Middle frontal gyrus (tissue), 1 donor: ENCODE measurements around the gene NFKB1.

Experiments used
- DNase-seq: peaks from one replicate; pipeline ENCODE4 v3.0.0-alpha.2; 2015; ENCODE audit warnings: low spot score; ENCODE audit errors: extremely low spot score

NFKB1 gene

DNA sequence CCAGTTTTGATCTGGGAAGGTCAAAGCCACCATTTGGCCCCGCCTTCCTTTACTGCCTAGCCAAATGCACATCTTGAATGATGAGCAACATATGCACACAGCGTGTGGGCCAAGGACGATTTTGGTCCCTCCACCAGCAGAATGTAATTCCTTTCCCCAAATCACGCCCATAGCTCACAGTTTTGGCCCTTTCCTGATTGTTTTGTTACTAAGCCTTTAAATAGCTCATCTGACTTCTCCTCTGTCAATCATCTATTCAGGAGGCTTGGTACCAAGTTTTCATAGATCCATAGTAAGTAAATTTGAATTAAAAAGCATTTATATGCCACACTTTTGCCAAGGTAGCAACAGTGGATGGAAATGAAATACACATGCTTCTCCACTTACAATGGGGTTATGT, 123.3 kb downstream of the NFKB1 start:
- no peak for DNase-seq

DNA sequence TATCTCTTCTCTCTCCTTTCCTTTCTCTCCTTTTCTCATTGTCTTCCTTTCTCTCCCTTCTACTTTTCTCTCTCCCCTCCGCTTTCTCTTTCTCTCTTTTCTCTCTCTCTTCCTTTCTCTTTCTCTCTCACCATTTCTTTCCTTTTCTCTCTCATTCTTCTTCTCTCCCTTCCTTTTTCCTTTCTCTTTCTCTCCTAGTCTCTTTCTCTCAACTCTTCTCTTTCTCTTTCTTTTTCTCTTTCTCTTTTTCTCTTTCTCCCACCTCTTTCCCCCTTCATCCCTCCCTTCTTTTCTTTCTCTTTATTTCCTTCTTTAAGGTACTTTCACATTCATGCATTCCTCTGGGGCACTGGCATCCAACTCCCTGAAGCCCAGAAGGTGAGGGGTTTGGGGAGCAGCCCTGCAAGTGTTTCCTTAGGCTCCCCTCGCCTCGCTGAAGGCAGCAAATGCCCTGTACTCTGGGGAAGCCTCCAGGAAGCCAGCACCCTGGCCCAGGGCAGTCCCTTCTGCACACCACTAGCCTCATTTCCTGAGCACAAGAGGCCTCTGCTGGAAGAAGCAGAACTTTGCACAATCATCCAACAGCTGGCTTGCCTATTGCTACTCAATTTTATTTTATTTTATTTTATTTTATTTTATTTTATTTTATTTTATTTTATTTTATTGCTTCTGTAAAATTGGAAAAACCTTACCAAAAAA, 124.2 kb downstream of the NFKB1 start:
- no peak for DNase-seq

DNA sequence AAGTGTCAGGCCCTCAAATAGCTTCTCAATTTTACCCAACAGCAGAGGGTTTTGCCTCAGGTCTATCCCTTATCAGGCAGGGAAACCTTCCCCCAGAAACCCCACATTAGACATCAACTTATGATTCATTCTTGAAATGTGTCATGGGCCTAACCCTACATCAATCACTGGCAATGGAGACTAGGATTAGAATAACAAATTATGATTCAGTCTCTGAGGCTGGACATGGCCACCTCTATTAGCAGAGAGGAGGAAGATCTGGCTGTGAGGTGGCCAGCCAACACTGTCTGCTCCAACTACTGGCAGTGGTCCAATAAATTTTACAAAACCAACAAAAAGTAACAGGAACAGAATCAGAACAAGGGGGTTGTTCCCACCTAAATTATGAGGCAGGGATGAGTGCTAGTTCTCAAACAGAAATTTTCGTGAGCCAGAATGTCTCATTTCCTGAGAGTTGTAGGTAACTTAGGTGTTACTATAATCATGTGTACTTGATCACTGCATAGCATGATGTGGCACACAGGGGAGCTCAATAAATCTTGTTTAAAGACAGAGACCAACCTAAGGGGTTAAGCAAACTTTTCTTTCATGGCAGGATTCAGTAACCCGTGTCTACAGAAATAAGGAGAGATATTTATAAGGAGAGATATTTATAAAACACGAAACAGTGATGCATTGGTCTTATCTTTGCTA, 126.8 kb downstream of the NFKB1 start:
- DNase-seq, result no peak

DNA sequence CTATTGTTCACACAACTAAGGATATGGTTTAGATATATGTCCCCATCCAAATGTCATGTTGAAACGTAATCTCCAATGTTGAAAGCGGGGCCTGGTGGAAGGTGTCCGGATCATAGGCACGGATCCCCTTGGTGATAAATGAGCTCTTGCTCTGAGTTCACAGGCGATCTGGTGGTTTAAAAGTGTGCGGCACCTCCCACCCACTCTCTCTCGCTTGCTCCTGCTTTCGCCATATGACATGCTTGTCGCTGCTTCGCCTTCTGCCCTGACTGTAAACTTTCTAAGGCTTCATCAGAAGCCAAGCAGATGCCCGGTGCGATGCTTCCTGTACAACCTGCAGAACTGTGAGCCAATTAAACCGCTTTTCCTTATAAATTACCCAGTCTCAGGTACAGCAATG, 128.5 kb downstream of the NFKB1 start:
- DNase-seq, result no peak

DNA sequence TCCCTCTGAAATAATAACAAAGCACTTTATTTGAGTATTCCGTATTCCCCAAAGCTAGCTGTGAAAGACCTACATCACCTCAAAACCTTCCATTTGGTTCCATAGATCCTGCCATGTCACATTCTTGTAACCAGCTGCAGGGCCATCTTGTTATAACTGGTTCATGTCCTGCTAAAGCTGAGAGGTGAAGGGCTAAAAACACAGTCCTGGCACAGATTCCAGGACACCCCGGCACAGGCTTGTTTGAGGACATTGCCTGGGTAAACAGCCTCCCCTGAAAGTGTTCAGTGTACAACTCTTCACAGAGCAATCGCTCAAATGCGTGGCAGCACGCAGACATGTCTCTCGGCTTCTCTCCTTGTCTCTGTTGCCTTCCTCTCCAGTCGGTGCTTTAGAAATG, 130.5 kb downstream of the NFKB1 start:
- no peak for DNase-seq

DNA sequence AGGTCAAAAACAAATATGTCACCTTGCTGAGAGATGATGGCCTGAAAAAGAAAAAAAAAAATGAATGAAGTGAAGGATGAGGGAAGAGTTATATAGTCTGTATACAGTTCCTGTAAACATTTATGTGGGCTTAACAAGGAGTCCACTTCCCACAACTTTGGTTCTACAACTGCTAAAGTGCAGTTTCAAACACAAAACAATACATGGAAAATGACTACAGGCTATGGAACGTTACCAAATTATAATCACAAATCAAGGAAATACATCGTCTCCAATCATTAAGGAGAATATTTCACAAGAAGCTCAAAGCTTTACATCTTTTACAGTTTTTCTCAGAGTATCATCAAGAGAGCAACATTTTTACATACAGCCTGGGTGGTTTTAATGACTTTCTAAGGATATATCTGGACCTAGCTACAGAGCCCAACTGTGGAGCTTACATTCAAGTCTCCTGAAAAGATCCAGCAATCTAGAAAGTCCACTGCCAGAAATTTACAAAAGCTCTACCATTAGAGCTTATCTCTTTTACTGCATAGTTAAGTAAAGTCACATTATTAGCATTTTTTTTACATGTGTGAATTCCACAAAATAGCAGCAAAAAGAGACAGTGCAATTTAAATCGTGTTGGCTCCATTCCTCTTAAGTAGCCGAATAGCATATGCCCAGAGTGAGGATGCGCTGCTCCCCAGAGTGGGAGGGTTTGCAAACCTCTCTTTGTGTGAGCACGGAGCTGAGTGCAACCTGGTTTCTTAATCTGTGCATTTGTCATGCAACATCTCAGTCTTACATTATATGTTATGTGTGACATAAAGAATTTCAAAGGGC, 131.3 kb downstream of the NFKB1 start:
- no peak for DNase-seq

DNA sequence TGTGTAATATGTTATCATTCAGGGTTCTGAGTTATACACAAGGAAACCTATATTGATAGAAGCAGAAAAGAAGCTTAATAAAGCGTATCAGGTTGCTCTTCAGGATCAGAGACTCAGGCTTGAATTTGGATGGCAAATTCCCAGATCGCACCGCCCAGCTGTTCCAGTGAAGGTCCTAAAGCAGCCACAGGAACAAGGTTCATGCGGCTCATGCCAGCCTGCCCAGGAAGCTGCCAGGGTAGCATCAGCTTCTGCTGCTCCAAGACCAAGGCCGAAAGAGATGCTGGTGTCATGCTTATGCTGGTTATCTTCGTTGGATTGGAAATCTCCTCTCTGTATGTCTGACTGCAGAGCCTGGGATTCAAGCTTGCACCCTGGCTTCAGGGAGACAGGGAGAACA, 131.9 kb downstream of the NFKB1 start:
- no peak for DNase-seq

DNA sequence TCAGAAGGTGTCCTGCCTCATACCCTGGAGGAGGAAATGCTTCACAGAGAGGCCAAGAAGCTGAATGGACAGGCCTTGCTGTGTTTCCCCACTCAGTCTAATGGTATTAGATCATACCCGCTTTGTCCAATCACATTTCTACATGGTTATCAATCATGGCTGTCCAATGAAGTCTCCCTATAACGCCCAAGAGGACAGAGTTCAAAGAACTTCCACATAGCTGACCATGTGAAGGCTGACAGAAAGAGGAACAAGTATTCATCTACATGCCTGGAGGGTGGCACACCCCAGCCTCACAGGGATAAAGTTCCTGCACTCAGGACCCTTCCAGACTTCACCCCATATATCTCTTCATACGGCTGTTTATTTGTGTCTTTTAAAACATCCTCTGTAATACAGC, 136.2 kb downstream of the NFKB1 start:
- DNase-seq, result no peak

DNA sequence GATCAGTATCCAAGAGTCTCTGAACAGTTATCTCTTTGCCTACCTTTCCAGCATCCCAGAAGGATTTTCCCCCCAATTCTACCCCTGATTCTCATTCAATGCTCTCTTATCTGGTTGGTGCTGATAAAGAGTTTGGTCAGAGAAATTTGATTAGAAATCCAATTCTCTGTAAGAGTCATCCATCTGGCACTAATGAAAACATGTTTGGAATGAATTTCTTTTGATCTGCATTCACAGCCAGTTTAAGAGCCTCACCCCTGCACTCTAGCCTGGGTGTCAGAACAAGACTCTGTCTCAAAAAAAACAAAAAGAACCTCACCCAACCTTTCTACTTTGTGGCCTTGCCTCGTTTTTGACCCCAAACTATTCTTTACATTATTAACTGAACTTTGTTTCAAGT, 137.5 kb downstream of the NFKB1 start:
- DNase-seq, result no peak

DNA sequence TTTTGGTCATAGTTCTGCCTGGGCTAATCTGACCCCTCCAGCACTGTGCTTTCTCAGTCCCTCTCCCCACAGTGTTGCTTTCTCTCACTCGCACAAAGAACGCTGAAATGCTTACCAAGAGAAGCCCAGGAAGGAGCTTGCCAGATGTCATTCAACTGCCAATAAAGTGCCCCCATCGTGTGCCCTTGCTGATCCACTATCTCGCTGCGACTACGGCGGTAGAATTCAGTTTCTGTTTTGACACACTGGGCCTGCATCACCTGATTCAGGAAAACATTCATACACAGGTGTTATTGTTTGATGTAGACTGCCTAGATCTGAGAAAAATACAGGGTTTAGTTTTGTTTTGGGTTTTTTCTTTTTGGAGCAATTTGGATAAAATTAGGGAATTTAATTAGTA, 138.4 kb downstream of the NFKB1 start:
- no peak for DNase-seq

DNA sequence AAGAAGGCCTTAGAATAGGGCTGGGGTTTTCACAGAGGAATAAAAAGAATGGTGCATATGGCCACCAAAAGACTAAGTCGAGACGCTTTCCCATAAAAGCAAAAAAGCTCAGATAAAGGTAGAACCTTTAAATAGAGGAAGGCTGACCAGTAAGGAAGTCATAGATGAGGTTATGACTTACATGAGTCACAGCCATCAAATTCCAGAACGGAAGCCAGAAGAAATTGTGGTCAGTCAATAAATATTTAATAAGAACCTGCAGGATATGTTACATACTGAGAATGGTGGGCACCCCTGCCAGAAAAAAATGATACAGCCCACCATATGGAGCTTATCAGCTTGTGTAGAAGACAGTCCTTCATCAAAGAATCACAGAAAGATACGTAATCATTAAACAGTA, 139.5 kb downstream of the NFKB1 start:
- DNase-seq, result no peak

DNA sequence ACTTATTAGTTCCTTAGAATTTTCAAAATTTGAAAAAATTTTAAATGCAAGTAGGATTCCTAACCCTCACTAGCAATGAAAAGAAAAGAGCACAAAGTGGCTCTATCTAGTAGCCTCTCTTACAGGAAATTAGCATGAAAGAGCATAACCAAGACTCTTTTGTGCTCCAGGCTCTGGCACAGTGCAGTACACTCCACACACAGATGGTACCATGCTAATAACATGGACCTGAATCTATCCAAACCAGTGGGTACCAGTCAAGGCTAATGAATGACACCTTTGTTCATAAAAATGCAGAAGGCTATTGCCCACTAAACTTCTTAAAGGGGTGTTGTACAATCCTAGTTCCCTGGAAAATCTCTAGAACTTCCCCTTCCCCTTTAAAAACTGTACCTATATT, 140.6 kb downstream of the NFKB1 start:
- peak; percentile 42 for DNase-seq

DNA sequence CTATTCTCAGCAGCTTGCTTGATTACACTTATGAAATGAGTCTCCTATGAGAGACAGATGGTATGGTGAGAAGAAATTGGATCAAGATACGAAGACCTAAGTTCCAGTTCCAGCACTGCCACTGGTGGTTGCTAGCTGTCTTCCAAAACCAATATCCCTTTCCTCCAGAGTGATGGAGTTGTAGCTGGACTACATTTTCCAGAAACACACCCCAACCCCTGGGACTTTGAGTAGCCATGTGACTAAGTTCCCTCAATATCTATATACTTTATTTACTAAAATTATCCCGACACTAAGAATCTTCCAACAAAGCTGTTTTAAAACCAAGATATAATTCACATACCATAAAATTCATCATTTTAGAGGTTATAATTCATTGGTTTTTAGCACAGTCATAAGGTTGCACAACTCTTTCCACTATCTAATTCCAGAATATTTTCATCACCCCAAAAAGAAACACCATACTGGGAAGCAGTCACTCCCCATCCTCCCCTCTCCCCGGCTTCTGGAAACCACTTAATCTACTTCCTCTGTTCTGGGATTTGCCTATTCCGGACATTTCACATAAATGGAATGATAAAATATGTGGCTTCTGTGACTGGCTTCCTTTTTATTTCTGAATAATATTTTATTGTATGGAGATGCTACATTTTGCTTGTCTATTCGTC, 141.6 kb downstream of the NFKB1 start:
- DNase-seq, result no peak

DNA sequence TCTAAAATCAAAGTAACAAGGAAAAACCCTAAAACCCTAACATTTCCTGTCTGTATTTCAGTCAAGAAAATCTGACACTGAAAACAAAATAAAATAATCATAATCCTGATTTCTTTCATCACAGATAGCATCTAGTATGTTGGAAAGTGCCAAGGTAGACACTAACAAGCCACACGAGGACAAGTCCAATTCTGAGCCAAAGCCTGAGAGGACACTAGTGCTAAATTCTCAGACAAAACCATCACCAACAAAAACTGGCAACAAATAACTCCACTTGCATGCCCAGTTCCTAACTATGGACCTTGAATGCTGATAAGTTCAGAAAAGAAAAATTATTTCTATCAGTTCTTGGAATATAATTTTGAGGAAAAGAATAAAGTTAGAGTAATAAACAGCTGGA, 146.0 kb downstream of the NFKB1 start:
- DNase-seq, result no peak

DNA sequence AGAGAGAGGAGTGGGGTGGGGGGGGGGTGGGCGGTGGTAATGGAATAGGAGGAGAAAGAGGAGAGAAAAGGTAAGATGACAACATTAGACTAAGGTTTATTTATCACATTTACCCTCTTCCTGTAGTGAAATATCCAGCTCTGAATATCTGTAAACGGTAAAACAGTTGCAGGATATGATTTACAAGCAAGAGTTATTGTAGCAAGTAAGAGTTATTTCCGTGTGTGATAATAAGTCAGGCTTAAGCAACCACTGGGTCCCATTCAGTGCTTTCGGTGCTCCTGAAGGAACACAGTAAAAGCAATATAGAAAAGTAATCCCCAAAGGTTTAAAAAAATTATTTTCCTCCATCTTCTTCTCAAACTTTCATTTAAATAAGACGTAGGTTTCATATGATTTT, 156.0 kb downstream of the NFKB1 start:
- DNase-seq, result no peak

DNA sequence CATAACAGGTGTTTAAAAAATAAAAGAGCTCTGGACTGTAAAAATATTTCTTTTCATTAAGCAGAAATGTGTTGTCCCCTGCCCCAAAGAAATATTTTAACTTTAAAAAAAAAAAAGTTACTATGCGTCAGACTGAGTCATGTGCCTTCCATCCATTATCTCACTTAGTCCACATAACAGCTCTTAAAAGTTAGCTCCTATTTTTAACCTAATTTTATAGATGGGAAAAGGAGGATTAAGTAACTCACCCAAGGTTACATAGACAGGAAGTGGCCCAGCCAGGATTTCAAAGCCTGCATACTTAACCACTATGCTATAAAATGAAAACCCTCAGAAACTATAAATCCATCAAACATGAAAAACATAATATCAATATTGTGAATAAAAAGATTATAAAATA, 161.9 kb downstream of the NFKB1 start:
- no peak for DNase-seq

DNA sequence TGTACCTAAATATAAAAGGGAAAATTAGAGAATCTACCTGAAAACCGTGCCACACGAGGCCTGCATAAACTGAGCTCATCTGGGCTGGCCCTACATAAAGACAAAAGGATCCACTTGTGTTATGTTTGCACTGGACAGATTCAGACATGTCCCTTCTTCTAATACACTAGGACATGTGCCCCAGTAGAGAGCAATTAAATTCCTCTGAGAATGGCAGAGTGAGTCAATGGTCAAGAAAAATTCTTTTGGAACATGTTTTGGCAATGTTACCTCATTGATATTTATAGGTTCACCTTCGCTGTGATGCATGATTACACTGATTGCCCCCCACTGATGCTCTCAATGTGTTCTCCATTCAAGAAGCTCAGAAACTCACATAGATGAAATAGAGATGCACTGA, 164.4 kb downstream of the NFKB1 start:
- no peak for DNase-seq
